Activated T-cell treated with anti-CD3 and anti-CD28 coated beads for 1 hour (primary cell): ENCODE data around the gene POLE.

Experiments
- DNase-seq: peaks from one replicate; pipeline ENCODE4 v3.0.0-alpha.2; 2020; ENCODE audit warnings: low read depth

Gene POLE

GRCh38 chr12:132651444-132652100, 35.6 kb downstream of the POLE start:
- DNase-seq = no peak

- DNase-seq = no peak
These were observed 37.8 kb downstream of the POLE start for GRCh38 chr12:132649226-132649945.

- no peak for DNase-seq
These were observed 38.4 kb downstream of the POLE start for GRCh38 chr12:132648616-132649225.

- DNase-seq = no peak
These were observed 39.3 kb downstream of the POLE start for GRCh38 chr12:132647858-132648257.

- DNase-seq = no peak
These were observed 40.3 kb downstream of the POLE start for GRCh38 chr12:132646850-132647249.

GRCh38 chr12:132642846-132643835, 44.0 kb downstream of the POLE start:
- no peak for DNase-seq

- DNase-seq = no peak
These were observed 45.1 kb downstream of the POLE start for GRCh38 chr12:132641811-132642650.

- DNase-seq = no peak
These were observed 46.2 kb downstream of the POLE start for GRCh38 chr12:132640936-132641335.

- DNase-seq = no peak
These were observed 47.1 kb downstream of the POLE start for GRCh38 chr12:132639956-132640520.

- DNase-seq = no peak
These were observed 48.4 kb downstream of the POLE start for GRCh38 chr12:132638541-132639408.

GRCh38 chr12:132637811-132638210, 49.3 kb downstream of the POLE start:
- DNase-seq = no peak

- DNase-seq = no peak
These were observed 51.8 kb downstream of the POLE start for GRCh38 chr12:132635076-132635955.

GRCh38 chr12:132634411-132634990, 52.6 kb downstream of the POLE start:
- no peak for DNase-seq

- no peak for DNase-seq
These were observed 53.2 kb downstream of the POLE start for GRCh38 chr12:132633901-132634300.

- DNase-seq = no peak
These were observed 53.7 kb downstream of the POLE start for GRCh38 chr12:132633398-132633797.

GRCh38 chr12:132632521-132633228, 54.5 kb downstream of the POLE start:
- no peak for DNase-seq

- no peak for DNase-seq
These were observed 55.5 kb downstream of the POLE start for GRCh38 chr12:132631666-132632065.

GRCh38 chr12:132630672-132631071, 56.5 kb downstream of the POLE start:
- no peak for DNase-seq
